A549 treated with AZD9567 at 1 μM for 4 hours (cell line): ENCODE results near the gene XPR1. TPM values are rescaled to one million over a fixed set of nuclear protein-coding genes. Genes with fewer than 3 reads are reported as not detected.

ENCODE experiments used
- total RNA-seq: library from RNA; stranded (reverse); fragments of 200-300 nt; extraction: Qiagen RNA extraction; gene quantifications from 5 replicates; pipeline ENCODE4 v1.2.3, GENCODE V29; 2022; ENCODE audit not compliant: insufficient read depth

The XPR1 gene
- 18.4 to 35.9 TPM (median 23.6 TPM) in 5 replicates for total RNA-seq

DNA sequence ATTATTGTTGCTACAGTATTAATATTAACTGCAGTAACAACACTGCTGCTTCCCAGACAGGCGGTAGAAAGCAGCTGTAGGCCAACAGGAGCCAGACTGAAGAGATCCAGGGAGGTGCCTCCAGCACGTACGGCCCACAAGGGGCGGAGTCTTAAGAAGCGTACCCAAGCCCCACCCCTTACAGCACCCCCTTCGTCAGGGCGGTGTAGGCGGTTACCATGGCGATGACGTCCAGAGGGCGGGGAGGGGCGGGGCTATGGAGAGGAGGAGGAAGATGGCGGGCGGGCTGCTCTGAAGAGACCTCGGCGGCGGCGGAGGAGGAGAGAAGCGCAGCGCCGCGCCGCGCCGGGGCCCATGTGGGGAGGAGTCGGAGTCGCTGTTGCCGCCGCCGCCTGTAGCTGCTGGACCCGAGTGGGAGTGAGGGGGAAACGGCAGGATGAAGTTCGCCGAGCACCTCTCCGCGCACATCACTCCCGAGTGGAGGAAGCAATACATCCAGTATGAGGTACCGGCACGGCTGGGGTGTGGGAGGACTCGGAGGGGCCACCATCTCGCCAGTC, at the start of gene XPR1:
XPR1 (plus strand) TSS at position 257 of the 560 bp plus-strand sequence; CDS start at position 437, 180 bp downstream.

GRCh38 chr1:180912801-180913565, 281.2 kb downstream of the XPR1 start, which contains the start of gene KIAA1614:
Gene KIAA1614 (plus strand): TSS chr1:180912897. CDS start chr1:180913244, 347 bp downstream.

Other genes starting within 250 kb of the XPR1 start
- 51.0 to 59.2 TPM (median 56.7 TPM) in 5 replicates for gene ACBD6, start 129.4 kb upstream of the XPR1 start, total RNA-seq
- 0.05 to 0.07 TPM in 2 of 5 replicates, not detected in the others for gene OVAAL, start 73.1 kb upstream of the XPR1 start, total RNA-seq